C4-2B (cell line): ENCODE measurements around the gene FMNL2.

Source experiments
- ZFX ChIP-seq: fragments of 450-650 bp; IDR thresholded peaks from 2 replicates; pipeline ENCODE4 v1.6.1; 2017
- TF ChIP-seq, protein P1 (sequence below): fragments of 450-650 bp; conservative IDR thresholded peaks from 2 replicates; pipeline ENCODE4 v1.5.1; 2017; ENCODE audit warnings: mild to moderate bottlenecking

DNA sequence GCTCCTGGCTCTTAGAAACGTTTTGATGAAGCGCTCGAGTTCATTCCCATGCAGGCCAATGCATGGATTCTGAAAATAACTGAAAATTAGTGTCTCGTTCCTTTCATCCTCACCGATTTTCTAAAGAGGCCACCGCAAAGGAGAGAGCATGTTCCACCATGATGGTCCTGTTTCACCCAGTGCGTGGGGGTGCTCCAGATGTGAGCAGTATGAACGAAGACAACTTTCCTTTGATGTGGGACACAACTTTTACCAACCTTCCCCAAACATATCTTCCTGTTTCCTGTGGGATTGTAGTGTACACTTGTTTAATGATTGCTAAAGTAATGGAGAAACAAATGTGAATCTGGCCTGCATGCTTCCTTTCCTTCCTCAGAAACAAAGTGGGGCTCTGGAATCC is 267.8 kb downstream of the FMNL2 start:
- TF ChIP-seq, protein P1, sequence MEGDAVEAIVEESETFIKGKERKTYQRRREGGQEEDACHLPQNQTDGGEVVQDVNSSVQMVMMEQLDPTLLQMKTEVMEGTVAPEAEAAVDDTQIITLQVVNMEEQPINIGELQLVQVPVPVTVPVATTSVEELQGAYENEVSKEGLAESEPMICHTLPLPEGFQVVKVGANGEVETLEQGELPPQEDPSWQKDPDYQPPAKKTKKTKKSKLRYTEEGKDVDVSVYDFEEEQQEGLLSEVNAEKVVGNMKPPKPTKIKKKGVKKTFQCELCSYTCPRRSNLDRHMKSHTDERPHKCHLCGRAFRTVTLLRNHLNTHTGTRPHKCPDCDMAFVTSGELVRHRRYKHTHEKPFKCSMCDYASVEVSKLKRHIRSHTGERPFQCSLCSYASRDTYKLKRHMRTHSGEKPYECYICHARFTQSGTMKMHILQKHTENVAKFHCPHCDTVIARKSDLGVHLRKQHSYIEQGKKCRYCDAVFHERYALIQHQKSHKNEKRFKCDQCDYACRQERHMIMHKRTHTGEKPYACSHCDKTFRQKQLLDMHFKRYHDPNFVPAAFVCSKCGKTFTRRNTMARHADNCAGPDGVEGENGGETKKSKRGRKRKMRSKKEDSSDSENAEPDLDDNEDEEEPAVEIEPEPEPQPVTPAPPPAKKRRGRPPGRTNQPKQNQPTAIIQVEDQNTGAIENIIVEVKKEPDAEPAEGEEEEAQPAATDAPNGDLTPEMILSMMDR, result no peak
- TF ChIP-seq ZFX, result no peak
